Epithelial cell of esophagus (primary cell): ENCODE data around the gene RGS16.

Experiments
- DNase-seq: peaks from one replicate; pipeline ENCODE4 v3.0.0; 2010; ENCODE audit warnings: low read depth
- H3K4me3 ChIP-seq: 2 replicates; pipeline ENCODE4 v1.5.1; 2011; ENCODE audit warnings: mild to moderate bottlenecking, low read length, control low read depth
- CTCF ChIP-seq: IDR thresholded peaks from 2 replicates; pipeline ENCODE4 v1.5.1; 2011; ENCODE audit warnings: low read depth, mild to moderate bottlenecking, low read length, control low read depth, inconsistent platforms; ENCODE audit not compliant: insufficient read depth; ENCODE audit errors: missing control alignments

RGS16 gene

GRCh38 chr1:182595641-182596240 lies 8.4 kb downstream of the RGS16 start:
- no peak overlapping the region for H3K4me3 ChIP-seq
- DNase-seq = peak; percentile 68
- TF ChIP-seq CTCF = peak; percentile 96

- no peak for DNase-seq
- H3K4me3 ChIP-seq = no peak overlapping the region
- TF ChIP-seq CTCF = no peak
Observed at GRCh38 chr1:182589931-182590330, 14.3 kb downstream of the RGS16 start.

- TF ChIP-seq CTCF = no peak
- no peak overlapping the region for H3K4me3 ChIP-seq
- DNase-seq = no peak
Observed at GRCh38 chr1:182589520-182589919, 14.7 kb downstream of the RGS16 start.

GRCh38 chr1:182588500-182589396 lies 15.4 kb downstream of the RGS16 start, which contains the start of gene RNASEL:
Gene RNASEL, minus strand, starts transcription at chr1:182589256. Its CDS starts 2,450 bp downstream, at chr1:182586806.
- H3K4me3 ChIP-seq = peak within 1 kb of the TSS; percentile 79
- peak; percentile 79 for DNase-seq
- TF ChIP-seq CTCF = no peak

GRCh38 chr1:182587666-182588499 lies 16.3 kb downstream of the RGS16 start:
- no peak for TF ChIP-seq CTCF
- peak overlapping the region; percentile 79 for H3K4me3 ChIP-seq
- DNase-seq = no peak

GRCh38 chr1:182587093-182587492 lies 17.1 kb downstream of the RGS16 start:
- no peak for TF ChIP-seq CTCF
- no peak overlapping the region for H3K4me3 ChIP-seq
- DNase-seq = no peak
